Measurements from ENCODE around the gene VAV2. TPM values are rescaled to one million over a fixed set of nuclear protein-coding genes. Genes with fewer than 3 reads are reported as not detected.

Gene VAV2
- total RNA-seq, 1 donor from 2014 or later = 18.7 TPM

GRCh38 chr9:133763272-133764183 is 228.6 kb downstream of the VAV2 start:
- TF ChIP-seq, protein P1, sequence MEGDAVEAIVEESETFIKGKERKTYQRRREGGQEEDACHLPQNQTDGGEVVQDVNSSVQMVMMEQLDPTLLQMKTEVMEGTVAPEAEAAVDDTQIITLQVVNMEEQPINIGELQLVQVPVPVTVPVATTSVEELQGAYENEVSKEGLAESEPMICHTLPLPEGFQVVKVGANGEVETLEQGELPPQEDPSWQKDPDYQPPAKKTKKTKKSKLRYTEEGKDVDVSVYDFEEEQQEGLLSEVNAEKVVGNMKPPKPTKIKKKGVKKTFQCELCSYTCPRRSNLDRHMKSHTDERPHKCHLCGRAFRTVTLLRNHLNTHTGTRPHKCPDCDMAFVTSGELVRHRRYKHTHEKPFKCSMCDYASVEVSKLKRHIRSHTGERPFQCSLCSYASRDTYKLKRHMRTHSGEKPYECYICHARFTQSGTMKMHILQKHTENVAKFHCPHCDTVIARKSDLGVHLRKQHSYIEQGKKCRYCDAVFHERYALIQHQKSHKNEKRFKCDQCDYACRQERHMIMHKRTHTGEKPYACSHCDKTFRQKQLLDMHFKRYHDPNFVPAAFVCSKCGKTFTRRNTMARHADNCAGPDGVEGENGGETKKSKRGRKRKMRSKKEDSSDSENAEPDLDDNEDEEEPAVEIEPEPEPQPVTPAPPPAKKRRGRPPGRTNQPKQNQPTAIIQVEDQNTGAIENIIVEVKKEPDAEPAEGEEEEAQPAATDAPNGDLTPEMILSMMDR (conservative IDR thresholded peaks at IDR 0.05; ENCODE audit: low read depth, low read length) = no peak
- DNase-seq (ENCODE audit: low read depth) = no peak
- H3K4me3 ChIP-seq (ENCODE audit: low read depth, low read length) = no peak overlapping the region

GRCh38 chr9:133762488-133763271 is 229.4 kb downstream of the VAV2 start:
- DNase-seq (ENCODE audit: low read depth) = no peak
- TF ChIP-seq, protein P1 (conservative IDR thresholded peaks at IDR 0.05; ENCODE audit: low read depth, low read length) = no peak
- no peak overlapping the region for H3K4me3 ChIP-seq (ENCODE audit: low read depth, low read length)

- TF ChIP-seq, protein P1 (conservative IDR thresholded peaks at IDR 0.05; ENCODE audit: low read depth, low read length) = no peak
- no peak overlapping the region for H3K4me3 ChIP-seq (ENCODE audit: low read depth, low read length)
- DNase-seq (ENCODE audit: low read depth) = no peak
Observed at GRCh38 chr9:133761641-133762248, 230.4 kb downstream of the VAV2 start.

DNA sequence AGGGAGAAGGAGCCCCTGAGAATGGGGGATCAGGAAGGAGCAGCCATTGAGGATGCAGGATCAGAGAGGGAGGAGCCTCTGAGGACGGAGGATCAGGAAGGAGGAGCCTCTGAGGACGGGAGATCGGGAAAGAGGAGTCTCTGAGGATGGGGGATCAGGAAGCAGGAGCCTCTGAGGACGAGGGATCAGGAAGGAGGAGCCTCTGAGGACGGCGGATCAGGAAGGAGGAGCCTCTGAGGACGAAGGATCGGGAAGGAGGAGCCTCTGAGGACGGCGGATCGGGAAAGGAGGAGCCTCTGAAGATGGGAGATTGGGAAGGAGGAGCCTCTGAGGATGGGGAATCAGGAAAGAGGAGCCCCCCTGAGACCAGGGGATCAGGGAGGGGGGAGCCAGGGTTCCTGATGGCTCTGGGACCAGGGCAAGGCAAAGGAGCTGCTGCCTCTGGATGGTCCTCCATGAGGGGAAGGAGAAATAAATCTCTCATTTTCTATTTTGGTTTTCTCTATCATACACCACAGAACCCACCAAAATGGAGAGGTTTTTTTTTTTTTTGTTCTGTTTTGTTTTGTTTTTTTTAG is 231.3 kb downstream of the VAV2 start:
- DNase-seq (ENCODE audit: low read depth) = no peak
- TF ChIP-seq, protein P1 (conservative IDR thresholded peaks at IDR 0.05; ENCODE audit: low read depth, low read length) = no peak
- H3K4me3 ChIP-seq (ENCODE audit: low read depth, low read length) = no peak overlapping the region

DNA sequence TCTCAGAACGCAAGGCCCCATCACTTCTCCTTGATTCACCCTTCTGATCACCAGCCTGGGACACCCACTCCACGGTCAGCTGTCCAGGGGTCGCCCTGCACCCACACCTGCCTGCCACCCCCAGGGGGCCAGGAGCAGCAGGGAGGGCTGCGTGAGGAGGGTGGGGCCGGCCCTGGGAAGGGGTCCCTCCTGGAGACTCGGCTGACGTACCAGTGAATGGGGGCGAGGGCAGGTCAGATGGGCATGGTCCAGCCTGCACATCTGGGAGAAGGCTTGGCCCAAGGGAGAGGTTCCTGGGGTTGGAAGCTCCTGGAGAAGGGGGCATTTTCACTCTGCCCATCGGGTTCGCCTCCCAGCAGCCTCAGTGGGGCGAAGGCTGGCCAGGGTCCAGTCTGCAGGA is 232.2 kb downstream of the VAV2 start:
- no peak overlapping the region for H3K4me3 ChIP-seq (ENCODE audit: low read depth, low read length)
- no peak for DNase-seq (ENCODE audit: low read depth)
- TF ChIP-seq, protein P1 (conservative IDR thresholded peaks at IDR 0.05; ENCODE audit: low read depth, low read length) = no peak

GRCh38 chr9:133759146-133759900 is 232.8 kb downstream of the VAV2 start:
- no peak for DNase-seq (ENCODE audit: low read depth)
- no peak overlapping the region for H3K4me3 ChIP-seq (ENCODE audit: low read depth, low read length)
- TF ChIP-seq, protein P1 (conservative IDR thresholded peaks at IDR 0.05; ENCODE audit: low read depth, low read length) = no peak

All from epithelial cell of proximal tubule (primary cell).